GM19452 (cell line): ENCODE results near the gene UBL3.

Experiments
- ATAC-seq: cut with Tn5 transposase; IDR thresholded peaks from one replicate; pipeline ENCODE4 v1.9.1; 2021; ENCODE audit not compliant: unreplicated experiment

Gene UBL3

GRCh38 chr13:29810898-29811297 is 39.5 kb downstream of the UBL3 start:
- no peak for ATAC-seq

GRCh38 chr13:29810145-29810742 is 40.2 kb downstream of the UBL3 start:
- no peak for ATAC-seq

- no peak for ATAC-seq
Observed at GRCh38 chr13:29808264-29808663, 42.2 kb downstream of the UBL3 start.

DNA sequence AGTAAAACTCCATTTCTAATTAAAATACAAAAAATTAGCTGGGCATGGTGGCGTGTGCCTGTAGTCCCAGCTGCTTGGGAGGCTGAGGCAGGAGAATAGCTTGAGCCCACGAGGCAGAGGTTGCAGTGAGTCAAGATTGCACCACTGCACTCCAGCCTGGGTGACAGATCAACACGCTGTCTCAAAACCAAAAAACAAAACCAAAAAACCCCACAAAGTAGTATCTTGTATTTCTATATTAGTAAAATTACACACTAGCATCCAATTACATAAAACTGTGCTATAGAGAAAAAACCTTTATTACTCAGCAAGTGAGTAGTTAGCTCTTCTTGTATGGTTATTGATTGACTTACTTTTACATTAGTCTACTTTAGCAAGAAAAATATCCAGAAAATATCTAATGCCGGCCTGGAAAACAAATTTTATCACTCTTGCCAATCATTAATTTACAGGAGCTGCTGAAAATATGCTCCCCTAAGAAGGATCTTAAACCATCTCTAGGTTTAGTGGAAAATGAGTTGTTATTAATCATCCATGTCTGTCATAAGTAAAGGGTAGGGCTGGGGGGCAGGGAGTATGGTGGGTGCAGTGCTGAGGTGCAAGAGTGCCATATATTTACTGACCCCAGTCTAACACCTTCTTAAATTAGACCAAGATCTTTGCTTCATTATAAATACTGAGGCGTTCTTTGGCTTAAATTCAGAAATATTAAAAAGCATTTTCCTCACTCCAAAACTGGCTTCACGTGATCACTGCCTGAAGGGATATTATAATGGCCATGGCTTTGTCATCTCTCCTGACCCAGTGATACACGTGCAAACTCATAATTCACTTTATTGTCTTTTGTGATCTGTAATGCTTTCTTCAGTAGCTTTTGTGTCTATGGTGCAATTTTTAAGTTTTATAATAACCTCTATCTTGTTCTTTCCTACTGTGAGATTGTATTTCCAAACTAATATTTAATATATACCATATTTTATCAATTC is 44.1 kb downstream of the UBL3 start:
- no peak for ATAC-seq

- ATAC-seq: no peak
Observed at GRCh38 chr13:29803221-29803620, 47.2 kb downstream of the UBL3 start.

- no peak for ATAC-seq
Observed at GRCh38 chr13:29802621-29803020, 47.8 kb downstream of the UBL3 start.

DNA sequence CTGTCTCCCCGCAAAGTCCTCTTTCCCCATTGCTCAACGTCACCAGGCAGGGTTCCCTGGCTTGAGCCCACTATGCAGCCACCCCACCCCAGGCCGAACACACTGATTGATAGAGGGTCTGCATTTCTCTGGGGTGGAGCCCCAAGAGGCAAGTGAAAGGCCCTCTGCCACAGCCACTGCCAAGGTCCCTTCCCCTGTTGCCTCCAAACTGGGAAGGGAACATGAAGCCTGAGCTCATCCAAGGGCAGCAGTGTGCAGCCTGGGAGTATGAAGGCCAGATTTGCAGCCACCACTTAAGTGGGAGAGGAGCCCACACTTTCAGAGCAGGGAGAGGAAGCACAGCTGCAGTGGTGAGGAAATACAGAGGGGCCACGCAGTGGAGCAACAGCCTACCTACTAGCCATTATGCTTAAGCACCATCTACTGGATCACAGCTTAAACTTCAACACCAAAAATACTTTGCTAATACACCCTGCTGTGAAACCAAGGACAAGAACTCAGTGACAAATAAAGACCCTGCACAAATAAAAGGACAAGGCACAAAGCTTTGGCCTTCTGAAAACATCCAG is 48.6 kb downstream of the UBL3 start:
- no peak for ATAC-seq

- ATAC-seq: no peak
Observed at GRCh38 chr13:29801102-29801501, 49.3 kb downstream of the UBL3 start.

GRCh38 chr13:29800687-29801086 is 49.7 kb downstream of the UBL3 start:
- no peak for ATAC-seq

- ATAC-seq: no peak
Observed at GRCh38 chr13:29799041-29799440, 51.4 kb downstream of the UBL3 start.

- no peak for ATAC-seq
Observed at GRCh38 chr13:29791997-29792780, 58.2 kb downstream of the UBL3 start.

DNA sequence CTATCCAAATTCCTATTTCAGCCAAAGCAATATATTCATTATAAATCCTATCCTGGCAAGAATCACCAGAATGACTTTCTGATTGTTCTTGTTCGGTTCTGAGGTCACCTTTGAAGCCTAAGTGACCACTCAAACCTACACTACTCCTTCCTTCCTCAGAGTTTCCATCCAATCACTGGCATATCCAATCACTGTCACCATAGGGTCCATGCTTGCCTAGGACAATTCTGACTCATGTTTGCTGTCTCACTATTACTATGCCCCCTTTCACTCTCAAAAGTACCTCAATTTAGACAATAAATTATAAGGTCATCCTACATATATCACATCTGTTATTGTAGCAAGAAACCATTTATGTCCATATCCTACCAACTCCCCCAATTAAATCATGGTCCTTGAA is 58.9 kb downstream of the UBL3 start:
- ATAC-seq: no peak

GRCh38 chr13:29786698-29787097 is 63.7 kb downstream of the UBL3 start:
- ATAC-seq: no peak

DNA sequence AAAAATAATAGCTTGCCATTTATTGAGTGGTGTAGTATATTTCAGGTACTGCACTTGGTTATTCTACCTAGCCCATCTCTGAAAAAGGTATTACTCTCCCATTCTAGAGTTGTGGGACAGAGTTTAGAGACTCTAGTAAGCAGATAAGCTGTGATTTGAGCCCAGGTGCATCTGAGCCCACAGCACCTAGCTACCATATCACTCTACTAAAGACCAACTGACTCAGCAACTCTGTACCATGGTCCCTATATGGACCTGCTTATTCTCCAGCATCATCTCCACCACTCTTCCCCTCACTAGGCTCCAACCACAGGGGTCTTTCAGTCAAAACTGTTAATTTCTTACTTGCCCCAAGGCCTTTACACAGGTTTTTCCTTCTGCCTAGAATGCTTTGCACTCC is 64.4 kb downstream of the UBL3 start:
- no peak for ATAC-seq

GRCh38 chr13:29782798-29783197 is 67.6 kb downstream of the UBL3 start:
- no peak for ATAC-seq

GRCh38 chr13:29774830-29775229 is 75.6 kb downstream of the UBL3 start:
- no peak for ATAC-seq

GRCh38 chr13:29771247-29771646 is 79.2 kb downstream of the UBL3 start:
- ATAC-seq: no peak

DNA sequence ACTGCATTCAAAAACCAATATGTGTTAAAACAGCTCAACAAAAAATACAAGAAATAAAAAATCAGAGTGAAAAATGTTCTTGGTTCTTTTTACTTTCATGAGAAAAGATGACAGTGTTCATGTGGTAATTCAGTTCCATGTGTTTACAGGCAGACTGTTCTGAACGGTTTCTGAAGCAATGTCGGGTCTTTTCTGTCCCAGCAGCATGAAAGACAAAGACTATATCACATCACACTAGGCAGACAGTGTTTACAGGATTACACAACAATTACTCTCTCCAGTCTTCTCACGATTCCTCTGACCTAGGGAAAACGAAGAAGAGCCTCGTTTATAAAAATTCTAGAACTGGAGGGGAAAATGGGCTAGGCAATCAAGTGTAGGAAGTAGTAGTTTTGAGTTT is 83.4 kb downstream of the UBL3 start:
- ATAC-seq: no peak

DNA sequence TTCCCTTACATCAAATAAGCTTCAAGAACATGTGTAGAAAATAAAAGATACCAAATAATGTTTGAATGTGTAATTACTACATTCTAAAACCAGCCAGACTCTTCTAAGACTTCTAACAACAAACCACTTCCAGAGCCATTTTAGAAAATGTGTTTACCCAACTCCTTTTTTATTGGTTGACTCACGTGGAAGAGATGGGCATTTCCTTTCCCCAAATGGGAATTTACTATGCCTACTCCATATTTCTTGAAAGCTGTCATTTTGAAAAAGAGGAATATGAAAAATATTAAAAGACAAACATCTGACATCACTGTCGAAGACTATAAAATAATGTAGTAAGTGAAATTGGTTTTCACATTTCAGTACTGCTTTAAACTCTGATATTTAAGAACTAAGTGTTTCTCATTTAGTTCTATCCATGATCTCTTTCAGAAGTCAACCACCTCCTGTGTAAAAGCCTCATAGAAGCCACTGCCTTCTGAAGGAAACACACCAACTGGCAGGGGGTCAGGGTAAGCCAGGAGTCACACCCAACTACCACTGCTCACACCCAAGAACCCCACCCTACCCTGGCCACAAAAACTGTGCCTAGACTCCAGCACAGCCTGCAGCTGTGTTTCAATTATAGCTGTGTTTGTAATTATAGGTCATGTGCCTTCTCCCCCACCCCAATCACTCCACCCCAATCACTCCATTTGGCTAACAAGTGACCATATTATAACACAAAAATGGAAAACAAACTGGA is 86.8 kb downstream of the UBL3 start:
- ATAC-seq: no peak

DNA sequence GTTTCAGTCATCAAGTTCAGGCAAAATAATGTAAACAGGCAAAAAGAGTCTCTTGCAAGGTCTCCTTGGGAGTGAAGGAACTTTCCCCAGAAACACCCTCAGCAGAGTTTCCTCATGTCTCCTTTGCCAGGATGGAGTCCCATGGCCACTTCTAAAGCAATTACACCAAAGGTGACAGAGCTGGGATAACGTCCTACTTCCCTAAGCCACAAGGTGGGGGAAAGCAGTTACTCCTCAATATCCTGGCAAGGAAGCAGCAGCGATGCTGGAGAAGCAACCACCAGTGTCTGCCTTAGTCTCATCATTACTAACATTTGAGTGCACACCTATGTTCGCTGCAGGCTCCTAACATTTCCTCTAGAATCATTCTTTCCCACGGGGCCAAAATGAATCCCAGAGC is 88.6 kb downstream of the UBL3 start:
- no peak for ATAC-seq

- ATAC-seq: no peak
Observed at GRCh38 chr13:29761160-29761559, 89.3 kb downstream of the UBL3 start.
